Karpas-422 (cell line): ENCODE results near the gene DNASE2B. TPM values are rescaled to one million over a fixed set of nuclear protein-coding genes. Genes with fewer than 3 reads are reported as not detected.

Experiments used
- DNase-seq: peaks from one replicate; pipeline ENCODE4 v3.0.0-alpha.2; 2015
- H2AFZ ChIP-seq: fragments of 200-600 bp; sonication (generic); 2 replicates; pipeline ENCODE4 v1.6.1; 2014; ENCODE audit warnings: antibody characterized with exemption, low read length, mixed read lengths
- H3K27ac ChIP-seq: fragments of 200-600 bp; sonication (generic); 2 replicates; pipeline ENCODE4 v1.5.1; 2014; ENCODE audit warnings: mild to moderate bottlenecking, low read length, moderate library complexity
- H3K27me3 ChIP-seq: fragments of 200-600 bp; sonication (generic); 2 replicates; pipeline ENCODE4 v1.6.1; 2014; ENCODE audit warnings: low read length, mixed read lengths
- H3K36me3 ChIP-seq: fragments of 200-600 bp; sonication (generic); 2 replicates; pipeline ENCODE4 v1.6.1; 2014; ENCODE audit warnings: low read length, mixed read lengths; ENCODE audit not compliant: insufficient read depth
- H3K4me1 ChIP-seq: fragments of 200-600 bp; sonication (generic); 2 replicates; pipeline ENCODE4 v1.6.1; 2014; ENCODE audit warnings: mild to moderate bottlenecking, low read length, mixed read lengths
- H3K4me2 ChIP-seq: fragments of 200-600 bp; sonication (generic); 2 replicates; pipeline ENCODE4 v1.6.1; 2014; ENCODE audit warnings: low read length, low read depth, mild to moderate bottlenecking; ENCODE audit not compliant: poor library complexity, severe bottlenecking
- H3K4me3 ChIP-seq: fragments of 200-600 bp; sonication (generic); 2 replicates; pipeline ENCODE4 v1.5.1; 2014; ENCODE audit warnings: mild to moderate bottlenecking, antibody characterized with exemption, low read length, mixed read lengths
- H3K79me2 ChIP-seq: fragments of 200-600 bp; sonication (generic); 2 replicates; pipeline ENCODE4 v1.6.1; 2014; ENCODE audit warnings: mild to moderate bottlenecking, low read length, mixed read lengths
- H3K9ac ChIP-seq: fragments of 200-600 bp; sonication (generic); 2 replicates; pipeline ENCODE4 v1.6.0; 2014; ENCODE audit warnings: low read length
- H3K9me2 ChIP-seq: fragments of 200-600 bp; sonication (generic), shearing (Covaris generic); replicated peaks from 2 replicates; pipeline ENCODE4 v1.6.0; 2014; ENCODE audit warnings: mild to moderate bottlenecking, low read length, moderate library complexity; ENCODE audit not compliant: insufficient read depth
- H3K9me3 ChIP-seq: fragments of 300-700, 200-600 bp; sonication (generic); 2 replicates; pipeline ENCODE4 v1.6.1; 2014; ENCODE audit warnings: low read length, mixed read lengths
- H4K20me1 ChIP-seq: fragments of 200-600 bp; sonication (generic); 2 replicates; pipeline ENCODE4 v1.6.1; 2014; ENCODE audit warnings: mild to moderate bottlenecking, antibody characterized with exemption, low read length, low read depth; ENCODE audit not compliant: insufficient read depth
- total RNA-seq: library from RNA; depleted of rRNA; stranded (reverse); fragments of >200 nt; shearing (Covaris generic); gene quantifications from 2 replicates; pipeline ENCODE4 v1.2.3, GENCODE V29; 2014; ENCODE audit warnings: low replicate concordance

The DNASE2B gene
- total RNA-seq, 1 experiment from 2014 or later = not detected

GRCh38 chr1:84402060-84402459 lies 3.8 kb downstream of the DNASE2B start:
- Histone ChIP-seq H3K27me3 (no peaks in the 10 kb centered on the region), H3K4me3 (no peak overlapping the region), H3K27ac (no peak overlapping the region), H3K36me3 (no peaks in the 10 kb centered on the region), H3K9me3 (no peaks in the 10 kb centered on the region), H3K4me2 (no peak overlapping the region), H2AFZ (no peak overlapping the region), H3K9me2 (no peaks in the 10 kb centered on the region), H3K9ac (no peak overlapping the region), H3K4me1 (no peaks in the 10 kb centered on the region), H3K79me2 (no peaks in the 10 kb centered on the region), H4K20me1 (no peaks in the 10 kb centered on the region)
- DNase-seq = no peak

- Histone ChIP-seq H3K27ac (no peak overlapping the region), H3K4me3 (no peak overlapping the region), H3K27me3 (no peaks in the 10 kb centered on the region), H3K9ac (no peak overlapping the region), H3K4me1 (no peaks in the 10 kb centered on the region), H3K36me3 (no peaks in the 10 kb centered on the region), H3K9me3 (no peaks in the 10 kb centered on the region), H2AFZ (no peak overlapping the region), H3K79me2 (no peaks in the 10 kb centered on the region), H3K4me2 (no peak overlapping the region), H3K9me2 (no peaks in the 10 kb centered on the region), H4K20me1 (no peaks in the 10 kb centered on the region)
- DNase-seq = no peak
These were observed 4.2 kb downstream of the DNASE2B start for GRCh38 chr1:84402501-84402900.

- Histone ChIP-seq H3K79me2 (no peaks in the 10 kb centered on the region), H2AFZ (no peak overlapping the region), H3K9me3 (no peaks in the 10 kb centered on the region), H3K9me2 (no peaks in the 10 kb centered on the region), H3K27me3 (no peaks in the 10 kb centered on the region), H3K4me2 (no peak overlapping the region), H3K36me3 (no peaks in the 10 kb centered on the region), H3K4me1 (no peaks in the 10 kb centered on the region), H3K4me3 (no peak overlapping the region), H3K9ac (no peak overlapping the region), H4K20me1 (no peaks in the 10 kb centered on the region), H3K27ac (no peak overlapping the region)
- DNase-seq = no peak
These were observed 5.1 kb downstream of the DNASE2B start for GRCh38 chr1:84403347-84403746.

- Histone ChIP-seq H3K4me1 (no peaks in the 10 kb centered on the region), H3K9me2 (no peaks in the 10 kb centered on the region), H3K27me3 (no peaks in the 10 kb centered on the region), H3K27ac (no peak overlapping the region), H3K4me2 (no peak overlapping the region), H3K79me2 (no peaks in the 10 kb centered on the region), H2AFZ (no peak overlapping the region), H3K9ac (no peak overlapping the region), H3K4me3 (no peak overlapping the region), H3K9me3 (no peaks in the 10 kb centered on the region), H3K36me3 (no peaks in the 10 kb centered on the region), H4K20me1 (no peaks in the 10 kb centered on the region)
- DNase-seq = no peak
These were observed 8.1 kb downstream of the DNASE2B start for GRCh38 chr1:84406346-84406861.

GRCh38 chr1:84407524-84407923 lies 9.2 kb downstream of the DNASE2B start:
- H3K79me2 ChIP-seq = no peaks in the 10 kb centered on the region
- H3K9ac ChIP-seq = no peak overlapping the region
- no peaks in the 10 kb centered on the region for H3K9me2 ChIP-seq
- no peaks in the 10 kb centered on the region for H3K36me3 ChIP-seq
- no peak overlapping the region for H3K4me2 ChIP-seq
- H4K20me1 ChIP-seq = no peaks in the 10 kb centered on the region
- H3K4me1 ChIP-seq = no peaks in the 10 kb centered on the region
- no peak overlapping the region for H2AFZ ChIP-seq
- H3K9me3 ChIP-seq = no peaks in the 10 kb centered on the region
- no peak for DNase-seq
- H3K27ac ChIP-seq = no peak overlapping the region
- no peaks in the 10 kb centered on the region for H3K27me3 ChIP-seq
- no peak overlapping the region for H3K4me3 ChIP-seq

- no peaks in the 10 kb centered on the region for H3K9me2 ChIP-seq
- H3K4me1 ChIP-seq = no peaks in the 10 kb centered on the region
- no peak overlapping the region for H3K4me2 ChIP-seq
- H3K79me2 ChIP-seq = no peaks in the 10 kb centered on the region
- no peaks in the 10 kb centered on the region for H3K27me3 ChIP-seq
- H2AFZ ChIP-seq = no peak overlapping the region
- H3K9ac ChIP-seq = no peak overlapping the region
- no peaks in the 10 kb centered on the region for H4K20me1 ChIP-seq
- no peaks in the 10 kb centered on the region for H3K9me3 ChIP-seq
- H3K27ac ChIP-seq = no peak overlapping the region
- DNase-seq = no peak
- no peaks in the 10 kb centered on the region for H3K36me3 ChIP-seq
- H3K4me3 ChIP-seq = no peak overlapping the region
These were observed 9.7 kb downstream of the DNASE2B start for GRCh38 chr1:84407958-84408422.

- Histone ChIP-seq H3K9me3 (no peaks in the 10 kb centered on the region), H3K27ac (no peak overlapping the region)
- no peak for DNase-seq
These were observed 11.6 kb downstream of the DNASE2B start for GRCh38 chr1:84409888-84410287.

GRCh38 chr1:84410328-84411095 lies 12.2 kb downstream of the DNASE2B start:
- no peak overlapping the region for H3K9ac ChIP-seq
- H3K9me3 ChIP-seq = no peaks in the 10 kb centered on the region
- H2AFZ ChIP-seq = no peak overlapping the region
- DNase-seq = no peak
- no peaks in the 10 kb centered on the region for H3K79me2 ChIP-seq
- H3K27me3 ChIP-seq = no peaks in the 10 kb centered on the region
- no peaks in the 10 kb centered on the region for H3K36me3 ChIP-seq
- H3K4me2 ChIP-seq = no peak overlapping the region
- H3K9me2 ChIP-seq = no peaks in the 10 kb centered on the region
- H3K4me1 ChIP-seq = no peaks in the 10 kb centered on the region
- H3K4me3 ChIP-seq = no peak overlapping the region
- no peaks in the 10 kb centered on the region for H4K20me1 ChIP-seq
- H3K27ac ChIP-seq = no peak overlapping the region

More at GRCh38 chr1:84409888-84410287, 11.6 kb downstream of the DNASE2B start:
- no peaks in the 10 kb centered on the region for H3K36me3 ChIP-seq
- H3K4me1 ChIP-seq = no peaks in the 10 kb centered on the region
- no peaks in the 10 kb centered on the region for H3K27me3 ChIP-seq
- H2AFZ ChIP-seq = no peak overlapping the region
- no peak overlapping the region for H3K4me3 ChIP-seq
- H3K4me2 ChIP-seq = no peak overlapping the region
- H3K9me2 ChIP-seq = no peaks in the 10 kb centered on the region
- H3K79me2 ChIP-seq = no peaks in the 10 kb centered on the region
- no peak overlapping the region for H3K9ac ChIP-seq
- H4K20me1 ChIP-seq = no peaks in the 10 kb centered on the region
